Small intestine (tissue), 7 donors: Measurements from ENCODE around the gene GRIPAP1. TPM values are rescaled to one million over a fixed set of nuclear protein-coding genes. Genes with fewer than 3 reads are reported as not detected.
A peak's percentile ranks its signal among the peaks of the same experiment; 100 is the strongest.

Experiments used
- DNase-seq, 2 donors: peaks; one replicate each; pipeline versions ENCODE4 v3.0.0 to v3.0.0-alpha.2; 2013
- FAIRE-seq: peaks from 2 replicates; lab custom pipeline; 2012; peaks lifted over from hg19 to GRCh38; lab: Jason Lieb, UNC
- H3K27ac ChIP-seq, 3 donors: one replicate each; pipeline ENCODE4 v1.5.1; 2013; ENCODE audit warnings: low read length in 2 of 3, mild to moderate bottlenecking in 2 of 3, control low read depth in 1 of 3, inconsistent platforms in 1 of 3, low read depth in 1 of 3, moderate library complexity in 1 of 3
- H3K27me3 ChIP-seq, 3 donors: one replicate each; pipeline ENCODE4 v1.6.1; 2013; ENCODE audit warnings: low read length in 3 of 3, inconsistent platforms in 1 of 3; ENCODE audit not compliant: control insufficient read depth in 3 of 3, insufficient read depth in 3 of 3
- H3K36me3 ChIP-seq, 3 donors: one replicate each; pipeline ENCODE4 v1.6.1; 2013; ENCODE audit warnings: low read length in 3 of 3, inconsistent platforms in 1 of 3, low read depth in 1 of 3, mild to moderate bottlenecking in 1 of 3, moderate library complexity in 1 of 3; ENCODE audit not compliant: control insufficient read depth in 3 of 3, insufficient read depth in 2 of 3
- H3K4me1 ChIP-seq, 3 donors: one replicate each; pipeline ENCODE4 v1.6.1; 2013; ENCODE audit warnings: low read length in 2 of 3, inconsistent platforms in 1 of 3, low read depth in 1 of 3, mild to moderate bottlenecking in 1 of 3, moderate library complexity in 1 of 3; ENCODE audit not compliant: control insufficient read depth in 3 of 3, insufficient read depth in 2 of 3
- H3K4me3 ChIP-seq, 3 donors: one replicate each; pipeline ENCODE4 v1.5.1; 2013; ENCODE audit warnings: low read length in 3 of 3, control low read depth in 1 of 3, inconsistent platforms in 1 of 3, low read depth in 1 of 3, mild to moderate bottlenecking in 1 of 3, moderate library complexity in 1 of 3
- H3K9me3 ChIP-seq, 2 donors: one replicate each; pipeline ENCODE4 v1.6.1; 2013; ENCODE audit warnings: low read depth in 1 of 2, low read length in 1 of 2; ENCODE audit not compliant: control insufficient read depth in 2 of 2, insufficient read depth in 1 of 2
- WGBS, 3 donors: extraction: QIAGEN DNeasy Blood & Tissue Kit; methylation state at CpG; one replicate each; pipeline ENCODE4 v1.1.7; 2013; 5-methylcytosine and 5-hydroxymethylcytosine counted together
- polyA plus RNA-seq, 4 donors: library from polyadenylated mRNA; stranded (reverse) in 3 of 4; unstranded in 1 of 4; fragments of 200-250 nt in 3 of 4; fragments of 120-200 nt in 1 of 4; gene quantifications; one replicate each; pipeline versions ENCODE4 v1.2.1 to v1.2.3, GENCODE V29; 2013
- donor health status: healthy with polysubstance abuse.
- donor health status: control.
- donor health status: control.
- donor health status: Bipolar disorder and iron deficiency.
- donor health status: healthy.

The GRIPAP1 gene
- polyA plus RNA-seq, 4 donors = 18.1 to 43.1 (median 26.5) TPM

DNA sequence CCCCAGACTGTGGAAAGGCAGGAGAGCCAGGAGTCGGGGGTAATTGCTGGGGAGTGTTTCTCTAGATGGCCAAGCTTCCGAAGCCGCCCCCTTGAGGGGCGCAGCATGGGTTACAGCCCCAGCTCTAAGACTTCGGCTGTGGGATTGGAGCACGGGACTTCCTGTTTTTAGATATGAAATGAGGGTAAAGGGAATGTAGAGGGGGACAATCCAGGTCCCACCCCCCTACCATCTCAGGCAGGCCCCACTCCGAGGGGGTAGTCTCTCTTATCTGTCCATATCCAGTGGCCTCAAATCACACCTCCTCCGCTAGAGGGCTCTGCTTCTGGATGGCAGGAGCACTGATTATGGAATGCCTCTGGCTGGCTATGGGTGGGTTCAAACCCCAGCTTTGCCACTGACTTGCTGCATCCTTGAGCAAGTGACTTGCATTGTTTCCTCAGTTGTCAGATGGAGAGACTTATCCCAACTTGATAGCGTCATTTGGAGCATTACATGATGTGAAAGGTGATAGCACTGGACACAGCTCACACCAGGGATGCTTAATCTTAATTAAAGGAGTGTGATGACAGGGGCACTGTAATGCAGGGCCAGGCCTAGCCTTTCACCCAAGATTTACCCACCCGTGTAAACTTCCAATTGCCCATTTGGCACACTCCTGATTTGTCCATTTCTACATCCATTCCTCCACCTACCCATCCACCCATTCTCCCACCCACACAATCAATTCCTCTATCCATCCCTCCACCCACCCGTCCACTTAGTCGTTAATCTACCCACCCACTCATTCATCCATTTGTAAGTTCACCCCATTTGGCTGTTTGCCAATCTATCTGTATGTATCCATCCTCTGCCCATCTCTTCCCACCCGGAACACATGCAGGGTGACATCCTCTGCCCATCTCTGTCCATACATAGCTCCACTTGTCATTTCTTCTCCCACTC, 29.6 kb downstream of the GRIPAP1 start:
- WGBS, 3 donors = 22 to 34% (median 25%) methylated on average over 13 of the region's 13 CpGs

DNA sequence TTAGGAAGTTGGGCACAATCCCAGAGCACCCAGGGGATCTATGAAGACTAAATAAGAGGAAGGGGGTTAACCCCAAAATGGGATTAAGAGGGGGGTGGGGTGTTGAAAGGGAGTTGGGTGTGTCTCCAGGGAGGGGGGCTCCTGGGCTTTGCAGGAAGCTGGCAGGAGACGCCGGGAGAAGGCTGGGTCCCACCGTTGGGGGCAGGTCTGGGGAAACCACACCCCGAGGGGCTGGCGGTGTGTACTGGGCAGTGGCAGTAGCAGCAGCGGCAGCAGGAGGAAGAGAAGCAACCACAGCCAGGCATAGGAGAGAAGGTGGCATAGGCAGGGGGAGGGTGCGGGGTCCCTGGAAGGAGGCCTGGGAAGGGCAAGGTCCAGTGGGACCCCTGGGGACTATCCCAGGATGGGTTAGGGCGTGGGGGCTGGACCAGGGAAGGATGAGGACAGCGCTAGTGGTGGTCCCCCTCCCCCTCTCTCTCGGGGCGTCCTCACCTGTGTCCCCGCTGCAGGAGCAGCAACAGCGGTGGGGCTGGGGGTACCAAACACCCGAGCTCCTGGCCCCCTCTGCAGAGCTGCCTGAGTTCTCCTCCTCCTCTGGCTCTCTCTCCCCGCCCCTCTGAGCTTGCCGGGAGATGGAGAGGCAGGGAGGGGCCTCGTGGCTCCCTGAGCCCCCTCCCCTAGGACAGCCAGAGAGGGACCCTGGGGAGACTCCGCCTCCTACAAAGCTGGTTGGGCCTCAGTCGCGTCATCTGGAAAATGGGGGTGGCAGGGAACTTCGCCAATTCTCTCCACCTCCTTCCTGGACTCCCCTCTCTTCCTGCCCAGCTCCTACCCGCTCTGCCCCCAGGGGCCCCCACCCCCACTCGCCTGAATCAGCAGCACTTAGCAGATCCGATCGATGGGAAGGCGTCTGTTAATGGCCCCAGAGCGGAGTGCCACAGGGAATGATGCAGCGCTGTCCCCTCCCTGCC, 30.5 kb downstream of the GRIPAP1 start, which contains the start of gene KCND1:
Gene KCND1, minus strand, starts transcription at position 596 of the 971 bp plus-strand sequence. CDS start 1,573 bp downstream, outside the sequence.
- DNase-seq = peak; percentile 17 to 43
- Histone ChIP-seq H3K4me1 (peaks cover 0 to 7% (median 0%) of the 10 kb centered on the region in 3 donors), H3K4me3 (peak within 1 kb of the TSS in 2 of 3 donors; percentile 13 to 35), H3K27ac (peak within 1 kb of the TSS in 1 of 3 donors; percentile 52), H3K27me3 (no peaks in the 10 kb centered on the region), H3K36me3 (peaks cover 0 to 22% (median 3%) of the 10 kb centered on the region in 3 donors), H3K9me3 (no peaks in the 10 kb centered on the region)
- WGBS, 3 donors = 1 to 32% (median 5%) methylated on average over 17 to 25 of the region's 28 CpGs
- no peak for FAIRE-seq

More for the DNA sequence above, 29.6 kb downstream of the GRIPAP1 start:
- Histone ChIP-seq H3K27ac (peak overlapping the region in 1 of 3 donors; percentile 52), H3K4me3 (peak overlapping the region in 1 of 3 donors; percentile 35), H3K9me3 (no peaks in the 10 kb centered on the region), H3K4me1 (peaks cover 0 to 7% (median 0%) of the 10 kb centered on the region in 3 donors), H3K36me3 (peaks cover 0 to 25% (median 3%) of the 10 kb centered on the region in 3 donors), H3K27me3 (no peaks in the 10 kb centered on the region)
- DNase-seq (peak; percentile 36 to 45), FAIRE-seq (no peak)

DNA sequence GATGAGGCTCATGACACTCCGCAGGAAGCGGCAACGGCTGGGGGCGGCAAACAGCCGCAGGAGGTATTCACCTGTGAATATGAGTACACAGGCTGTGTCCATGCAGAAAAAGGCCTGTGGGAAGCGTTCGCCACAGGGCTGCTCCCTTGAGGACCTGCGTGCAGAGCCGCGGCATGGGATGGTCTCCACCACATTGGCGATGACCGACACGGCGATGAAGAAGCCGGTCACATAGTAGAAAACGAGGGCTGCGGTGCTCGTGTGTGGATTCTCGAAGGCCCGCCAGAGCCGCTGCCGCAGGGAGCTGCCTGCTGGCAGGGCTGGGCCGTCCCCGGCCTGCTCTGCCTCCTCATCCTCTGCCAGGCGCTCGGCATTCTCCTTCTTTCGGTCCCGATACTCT, 32.6 kb downstream of the GRIPAP1 start:
- WGBS, 3 donors = 93 to 96% (median 94%) methylated on average over 19 to 28 of the region's 28 CpGs
- Histone ChIP-seq H3K27ac (no peak overlapping the region), H3K4me1 (peaks cover 0 to 7% (median 0%) of the 10 kb centered on the region in 3 donors), H3K36me3 (peaks cover 0 to 15% (median 0%) of the 10 kb centered on the region in 3 donors), H3K9me3 (no peaks in the 10 kb centered on the region), H3K27me3 (no peaks in the 10 kb centered on the region), H3K4me3 (no peak overlapping the region)
- FAIRE-seq = no peak
- DNase-seq = no peak

DNA sequence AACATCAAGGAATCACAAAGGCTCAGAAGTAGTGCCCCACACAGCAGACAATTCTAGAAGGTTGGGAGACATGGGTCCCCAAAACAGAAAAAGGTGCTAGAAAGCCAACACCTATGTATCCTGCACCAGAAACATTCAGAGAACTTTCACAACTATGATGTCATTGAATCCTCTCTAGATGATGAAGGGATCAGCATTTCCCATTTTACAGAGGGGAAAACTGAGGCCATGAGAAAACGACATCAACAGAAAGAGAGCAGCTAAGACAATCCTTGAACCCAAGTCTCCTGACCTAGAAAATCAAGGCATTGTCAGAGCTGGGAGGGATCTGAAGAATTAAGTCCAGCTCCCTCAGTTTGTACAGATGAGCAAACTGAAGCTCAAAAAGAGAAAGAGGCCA, 33.7 kb downstream of the GRIPAP1 start:
- no peak overlapping the region for H3K27ac ChIP-seq
- peaks cover 0 to 7% (median 0%) of the 10 kb centered on the region in 3 donors for H3K4me1 ChIP-seq
- H3K9me3 ChIP-seq = no peaks in the 10 kb centered on the region
- peaks cover 0 to 5% (median 0%) of the 10 kb centered on the region in 3 donors for H3K36me3 ChIP-seq
- WGBS, 3 donors = 53 to 85% (median 80%) methylated on average over 1 of the region's 1 CpG
- DNase-seq (no peak), FAIRE-seq (no peak)
- no peak overlapping the region for H3K4me3 ChIP-seq
- H3K27me3 ChIP-seq = no peaks in the 10 kb centered on the region

DNA sequence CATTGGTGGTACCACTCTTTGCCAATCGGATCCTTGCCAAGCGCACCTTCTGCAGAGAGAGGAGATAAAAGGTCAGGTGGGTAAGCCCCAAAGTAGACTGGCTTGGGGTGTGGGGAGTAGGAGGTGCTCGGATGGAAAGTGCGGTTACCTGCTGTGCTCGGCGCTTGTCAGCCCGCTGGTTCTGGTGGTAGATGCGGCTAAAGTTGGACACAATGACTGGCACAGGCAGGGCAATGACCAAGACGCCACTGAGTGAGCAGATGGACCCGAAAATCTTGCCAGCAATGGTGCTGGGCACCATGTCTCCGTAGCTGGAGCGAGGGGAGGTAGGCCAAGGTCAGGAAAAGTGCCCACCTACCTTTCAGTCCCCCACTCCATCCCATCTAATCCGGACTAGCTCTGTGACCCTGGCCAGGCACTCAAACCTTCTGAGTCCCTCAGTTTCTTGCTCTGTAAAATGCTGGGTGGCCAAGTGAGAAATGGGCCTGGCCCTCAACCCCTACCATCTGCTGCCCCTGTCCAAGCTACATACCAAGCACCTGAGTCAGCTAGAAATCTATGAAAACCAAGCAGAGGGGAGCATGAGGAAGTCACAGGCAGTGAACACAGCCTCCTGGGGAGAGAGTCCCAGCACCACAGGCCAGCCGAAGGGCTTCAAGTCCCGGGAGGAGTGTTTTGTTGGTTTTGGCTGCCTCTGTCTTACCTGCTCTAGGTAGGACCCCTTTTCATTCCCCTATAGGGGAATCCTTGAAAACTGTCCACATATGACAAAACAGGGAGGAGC, 35.1 kb downstream of the GRIPAP1 start:
- DNase-seq (no peak), FAIRE-seq (no peak)
- Histone ChIP-seq H3K27me3 (no peaks in the 10 kb centered on the region), H3K4me1 (peaks cover 0 to 9% (median 0%) of the 10 kb centered on the region in 3 donors), H3K9me3 (no peaks in the 10 kb centered on the region), H3K36me3 (peaks cover 0 to 4% (median 0%) of the 10 kb centered on the region in 3 donors), H3K4me3 (no peak overlapping the region), H3K27ac (no peak overlapping the region)
- 81 to 88% (median 87%) methylated on average over 12 to 15 of the region's 15 CpGs for WGBS, 3 donors

DNA sequence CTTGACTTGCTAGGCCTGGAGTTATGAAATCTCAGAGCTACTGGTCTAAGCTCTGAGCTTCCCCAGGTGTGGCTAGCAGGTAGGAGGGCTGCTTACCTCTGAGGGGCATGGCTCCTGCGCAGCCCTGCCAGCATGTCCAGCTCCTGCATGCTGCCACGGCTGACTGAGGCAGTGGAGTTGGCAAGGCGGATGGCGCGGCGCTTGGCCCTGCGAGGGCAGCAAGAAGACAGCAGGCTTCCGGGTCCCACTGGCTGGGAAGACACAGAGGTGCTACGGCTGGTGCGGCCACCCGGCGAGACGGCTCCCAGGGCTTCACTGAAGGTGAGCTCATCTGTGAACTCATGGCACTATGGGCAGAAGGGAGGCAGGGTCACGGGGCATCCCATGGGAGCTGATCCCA, 36.1 kb downstream of the GRIPAP1 start:
- peaks cover 0 to 4% (median 0%) of the 10 kb centered on the region in 3 donors for H3K36me3 ChIP-seq
- FAIRE-seq (no peak), DNase-seq (no peak)
- H3K4me3 ChIP-seq = no peak overlapping the region
- H3K4me1 ChIP-seq = peaks cover 0 to 14% (median 0%) of the 10 kb centered on the region in 3 donors
- no peaks in the 10 kb centered on the region for H3K9me3 ChIP-seq
- 89 to 96% (median 96%) methylated on average over 7 to 14 of the region's 14 CpGs for WGBS, 3 donors
- H3K27ac ChIP-seq = no peak overlapping the region
- H3K27me3 ChIP-seq = no peaks in the 10 kb centered on the region

DNA sequence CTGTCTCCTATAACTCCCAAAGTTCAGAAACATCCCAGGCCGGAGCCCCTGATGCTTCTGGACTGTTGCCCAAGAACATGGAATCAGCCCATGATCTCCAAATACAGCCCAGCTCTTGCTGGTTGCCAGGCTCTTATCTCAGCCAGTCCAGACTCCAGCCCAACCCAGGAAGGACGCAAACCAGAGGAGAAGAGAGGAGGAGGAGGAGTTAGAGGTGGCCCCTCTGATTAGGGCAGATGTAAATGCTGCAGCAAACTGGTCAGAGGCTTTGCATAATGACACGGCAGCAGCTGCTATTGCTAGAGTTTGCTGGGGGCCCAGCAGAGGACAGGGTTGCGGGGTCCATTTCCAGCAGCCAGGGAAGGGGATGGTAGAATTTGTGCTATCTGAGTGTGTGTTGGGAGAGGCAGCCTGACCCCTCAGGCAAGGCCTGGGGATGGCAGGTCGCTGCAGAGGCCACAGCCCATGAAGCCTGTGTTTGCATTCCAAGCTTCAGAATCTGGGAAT, 40.4 kb downstream of the GRIPAP1 start:
- FAIRE-seq = no peak
- H3K36me3 ChIP-seq = peaks cover 0 to 6% (median 0%) of the 10 kb centered on the region in 3 donors
- no peaks in the 10 kb centered on the region for H3K27me3 ChIP-seq
- H3K9me3 ChIP-seq = no peaks in the 10 kb centered on the region
- H3K27ac ChIP-seq = peak overlapping the region in 2 of 3 donors; percentile 76 to 83
- H3K4me3 ChIP-seq = no peak overlapping the region
- WGBS, 3 donors = 26 to 40% (median 28%) methylated on average over 4 to 5 of the region's 5 CpGs
- peak; percentile 63 to 70 for DNase-seq
- H3K4me1 ChIP-seq = peaks cover 0 to 23% (median 0%) of the 10 kb centered on the region in 3 donors
